Skin of body (tissue), 2 donors: ENCODE measurements around the gene ERC2. TPM values are rescaled to one million over a fixed set of nuclear protein-coding genes. Genes with fewer than 3 reads are reported as not detected.

ENCODE experiments used
- DNase-seq: peaks from one replicate; lab custom pipeline; 2025; lab: John Stamatoyannopoulos, UW
- total RNA-seq: library from RNA; depleted of rRNA; stranded (reverse); fragments of >200 nt; gene quantifications from one replicate; pipeline ENCODE4 v1.2.3, GENCODE V29; 2014

ERC2 gene
- total RNA-seq, 1 donor from 2014 or later: 2.5 TPM

GRCh38 chr3:55651011-55651410 is 817.3 kb downstream of the ERC2 start:
- DNase-seq: no peak

- DNase-seq: no peak
Measured at GRCh38 chr3:55650011-55650410, 818.3 kb downstream of the ERC2 start.

GRCh38 chr3:55649554-55649953 is 818.7 kb downstream of the ERC2 start:
- no peak for DNase-seq

- DNase-seq: no peak
Measured at GRCh38 chr3:55648591-55649318, 819.5 kb downstream of the ERC2 start.

- no peak for DNase-seq
Measured at GRCh38 chr3:55647670-55648069, 820.6 kb downstream of the ERC2 start.

- no peak for DNase-seq
Measured at GRCh38 chr3:55647063-55647462, 821.2 kb downstream of the ERC2 start.

GRCh38 chr3:55646121-55646520 is 822.1 kb downstream of the ERC2 start:
- DNase-seq: no peak

GRCh38 chr3:55645422-55645821 is 822.8 kb downstream of the ERC2 start:
- DNase-seq: no peak

- DNase-seq: no peak
Measured at GRCh38 chr3:55643283-55643682, 825.0 kb downstream of the ERC2 start.

- DNase-seq: no peak
Measured at GRCh38 chr3:55641964-55642363, 826.3 kb downstream of the ERC2 start.

- no peak for DNase-seq
Measured at GRCh38 chr3:55639896-55640765, 828.1 kb downstream of the ERC2 start.

GRCh38 chr3:55639143-55639542 is 829.1 kb downstream of the ERC2 start:
- no peak for DNase-seq

GRCh38 chr3:55637906-55638638 is 830.2 kb downstream of the ERC2 start:
- DNase-seq: no peak

- DNase-seq: no peak
Measured at GRCh38 chr3:55636300-55637195, 831.7 kb downstream of the ERC2 start.

GRCh38 chr3:55634345-55634744 is 833.9 kb downstream of the ERC2 start:
- DNase-seq: no peak

GRCh38 chr3:55633333-55633732 is 834.9 kb downstream of the ERC2 start:
- DNase-seq: no peak

GRCh38 chr3:55631766-55632331 is 836.4 kb downstream of the ERC2 start:
- DNase-seq: no peak

GRCh38 chr3:55630921-55631299 is 837.4 kb downstream of the ERC2 start:
- DNase-seq: no peak

GRCh38 chr3:55630280-55630920 is 837.9 kb downstream of the ERC2 start:
- DNase-seq: no peak

GRCh38 chr3:55629432-55629831 is 838.8 kb downstream of the ERC2 start:
- no peak for DNase-seq
